Fibroblast of skin of abdomen (primary cell): ENCODE data around the gene PPFIBP2.
"Not testable (repeated sequence)": the region's sequence is repeated elsewhere in the genome, so short reads cannot be mapped to it uniquely, and the experiment has no call there.

ENCODE experiments used
- DNase-seq: peaks from one replicate; pipeline ENCODE4 v3.0.0-alpha.2; 2013

Gene PPFIBP2

GRCh38 chr11:7638710-7639642, 125.2 kb downstream of the PPFIBP2 start:
- no peak for DNase-seq

GRCh38 chr11:7639643-7640025, 125.8 kb downstream of the PPFIBP2 start:
- DNase-seq: no peak

GRCh38 chr11:7640816-7641215, 127.0 kb downstream of the PPFIBP2 start:
- no peak for DNase-seq

- DNase-seq: no peak
Observed at GRCh38 chr11:7642747-7643146, 128.9 kb downstream of the PPFIBP2 start.

GRCh38 chr11:7643314-7643713, 129.5 kb downstream of the PPFIBP2 start:
- no peak for DNase-seq

- DNase-seq: no peak
Observed at GRCh38 chr11:7645206-7645605, 131.4 kb downstream of the PPFIBP2 start.

- no peak for DNase-seq
Observed at GRCh38 chr11:7646866-7647265, 133.1 kb downstream of the PPFIBP2 start.

GRCh38 chr11:7648264-7648663, 134.5 kb downstream of the PPFIBP2 start:
- DNase-seq: no peak

- peak; percentile 49 for DNase-seq
Observed at GRCh38 chr11:7651140-7651551, 137.3 kb downstream of the PPFIBP2 start.

GRCh38 chr11:7651700-7652099, 137.9 kb downstream of the PPFIBP2 start:
- no peak for DNase-seq

GRCh38 chr11:7654195-7654705, 140.5 kb downstream of the PPFIBP2 start:
- DNase-seq: no peak

GRCh38 chr11:7655253-7656217, 141.7 kb downstream of the PPFIBP2 start:
- no peak for DNase-seq

- no peak for DNase-seq
Observed at GRCh38 chr11:7656704-7657103, 142.9 kb downstream of the PPFIBP2 start.

GRCh38 chr11:7657306-7658025, 143.7 kb downstream of the PPFIBP2 start:
- peak; percentile 63 for DNase-seq

- not testable (repeated sequence) for DNase-seq
Observed at GRCh38 chr11:7663531-7663930, 149.7 kb downstream of the PPFIBP2 start.

GRCh38 chr11:7664867-7665266, 151.1 kb downstream of the PPFIBP2 start:
- no peak for DNase-seq

GRCh38 chr11:7665473-7666291, 151.9 kb downstream of the PPFIBP2 start:
- DNase-seq: peak; percentile 53

GRCh38 chr11:7666292-7666866, 152.6 kb downstream of the PPFIBP2 start:
- DNase-seq: no peak

GRCh38 chr11:7667460-7667859, 153.7 kb downstream of the PPFIBP2 start:
- no peak for DNase-seq

GRCh38 chr11:7668464-7668863, 154.7 kb downstream of the PPFIBP2 start:
- DNase-seq: no peak

GRCh38 chr11:7668911-7669310, 155.1 kb downstream of the PPFIBP2 start:
- no peak for DNase-seq
